HFFc6 (cell line): ENCODE results near the gene MAST4. TPM values are rescaled to one million over a fixed set of nuclear protein-coding genes. Genes with fewer than 3 reads are reported as not detected.

Experiments used
- DNase-seq: peaks from one replicate; pipeline ENCODE4 v3.0.0-alpha.2; 2018
- H3K27ac Mint-ChIP-seq: 2 replicates; pipeline ENCODE4 v1.8.0; 2020; ENCODE audit warnings: mild to moderate bottlenecking, mixed read lengths
- H3K27me3 Mint-ChIP-seq: 2 replicates; pipeline ENCODE4 v1.8.0; 2021; ENCODE audit warnings: mild to moderate bottlenecking, moderate library complexity, mixed read lengths; ENCODE audit not compliant: insufficient read depth
- H3K36me3 Mint-ChIP-seq: 2 replicates; pipeline ENCODE4 v1.8.0; 2021; ENCODE audit warnings: low read depth, mixed read lengths
- H3K4me1 Mint-ChIP-seq: 2 replicates; pipeline ENCODE4 v1.8.0; 2020; ENCODE audit warnings: low read depth, mixed read lengths
- H3K4me3 Mint-ChIP-seq: 2 replicates; pipeline ENCODE4 v1.8.0; 2020; ENCODE audit warnings: mild to moderate bottlenecking, moderate library complexity, mixed read lengths
- H3K9me3 Mint-ChIP-seq: 2 replicates; pipeline ENCODE4 v1.8.0; 2020; ENCODE audit warnings: mild to moderate bottlenecking, mixed read lengths
- total RNA-seq, 6 experiments: library from RNA; stranded (reverse); fragmentation: NEBNext Ultra II Directional; extraction: Animal tissue kit (Norgen Biotek cat#: 25700); gene quantifications; 2 replicates in 1 of 6; 3 replicates in 5 of 6; pipeline ENCODE4 v1.2.3, GENCODE V29; 2021
- TF ChIP-seq, protein P1 (sequence below): fragments of 200-600 bp; sonication (generic); IDR thresholded peaks from 2 replicates; pipeline ENCODE4 v1.5.0; 2021; ENCODE audit warnings: antibody characterized with exemption, mild to moderate bottlenecking

Gene MAST4
- total RNA-seq, 6 experiments from 2014 or later: 3.0 to 5.6 (median 3.9) TPM

DNA sequence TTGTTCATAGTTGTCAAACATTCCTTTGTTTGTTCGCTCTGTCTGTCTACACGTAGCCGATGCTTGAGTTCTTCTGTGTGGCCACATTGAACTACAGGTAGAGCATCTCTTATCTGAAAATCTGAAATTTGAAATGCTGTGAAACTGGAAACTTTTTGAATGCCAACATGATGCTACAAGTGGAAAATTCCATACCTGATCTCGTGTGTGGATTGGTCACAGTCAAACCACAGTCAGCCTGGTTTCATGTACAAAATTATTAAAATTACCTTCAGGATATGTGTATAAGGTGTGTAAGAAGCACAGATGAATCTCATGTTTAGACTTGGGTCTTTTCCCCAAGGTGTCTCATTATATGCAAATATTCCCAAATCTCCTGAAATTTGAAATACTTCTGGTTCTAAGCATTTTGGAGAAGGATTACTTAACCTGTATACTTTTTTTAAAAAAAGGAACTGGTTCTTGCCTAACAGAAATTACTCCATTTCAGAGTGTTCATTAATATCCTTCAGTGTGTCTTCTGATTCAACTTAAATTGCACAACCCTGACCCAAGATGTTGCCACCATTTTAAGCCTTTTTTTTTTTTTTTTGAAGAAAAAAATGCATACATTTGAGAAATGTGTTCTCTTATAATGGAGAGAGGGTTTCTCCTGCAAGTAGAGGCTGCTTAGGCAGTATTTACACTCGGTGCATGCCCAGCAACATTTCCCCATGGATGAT, 254.3 kb downstream of the MAST4 start:
- TF ChIP-seq, protein P1, sequence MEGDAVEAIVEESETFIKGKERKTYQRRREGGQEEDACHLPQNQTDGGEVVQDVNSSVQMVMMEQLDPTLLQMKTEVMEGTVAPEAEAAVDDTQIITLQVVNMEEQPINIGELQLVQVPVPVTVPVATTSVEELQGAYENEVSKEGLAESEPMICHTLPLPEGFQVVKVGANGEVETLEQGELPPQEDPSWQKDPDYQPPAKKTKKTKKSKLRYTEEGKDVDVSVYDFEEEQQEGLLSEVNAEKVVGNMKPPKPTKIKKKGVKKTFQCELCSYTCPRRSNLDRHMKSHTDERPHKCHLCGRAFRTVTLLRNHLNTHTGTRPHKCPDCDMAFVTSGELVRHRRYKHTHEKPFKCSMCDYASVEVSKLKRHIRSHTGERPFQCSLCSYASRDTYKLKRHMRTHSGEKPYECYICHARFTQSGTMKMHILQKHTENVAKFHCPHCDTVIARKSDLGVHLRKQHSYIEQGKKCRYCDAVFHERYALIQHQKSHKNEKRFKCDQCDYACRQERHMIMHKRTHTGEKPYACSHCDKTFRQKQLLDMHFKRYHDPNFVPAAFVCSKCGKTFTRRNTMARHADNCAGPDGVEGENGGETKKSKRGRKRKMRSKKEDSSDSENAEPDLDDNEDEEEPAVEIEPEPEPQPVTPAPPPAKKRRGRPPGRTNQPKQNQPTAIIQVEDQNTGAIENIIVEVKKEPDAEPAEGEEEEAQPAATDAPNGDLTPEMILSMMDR: no peak
- Mint-ChIP-seq H3K36me3 (no peaks in the 10 kb centered on the region), H3K9me3 (no peaks in the 10 kb centered on the region), H3K4me3 (no peak overlapping the region), H3K27me3 (peaks cover 4% of the 10 kb centered on the region; the same call in 1 of the 2 replicates), H3K4me1 (peaks cover 27% of the 10 kb centered on the region), H3K27ac (no peak overlapping the region)
- no peak for DNase-seq

DNA sequence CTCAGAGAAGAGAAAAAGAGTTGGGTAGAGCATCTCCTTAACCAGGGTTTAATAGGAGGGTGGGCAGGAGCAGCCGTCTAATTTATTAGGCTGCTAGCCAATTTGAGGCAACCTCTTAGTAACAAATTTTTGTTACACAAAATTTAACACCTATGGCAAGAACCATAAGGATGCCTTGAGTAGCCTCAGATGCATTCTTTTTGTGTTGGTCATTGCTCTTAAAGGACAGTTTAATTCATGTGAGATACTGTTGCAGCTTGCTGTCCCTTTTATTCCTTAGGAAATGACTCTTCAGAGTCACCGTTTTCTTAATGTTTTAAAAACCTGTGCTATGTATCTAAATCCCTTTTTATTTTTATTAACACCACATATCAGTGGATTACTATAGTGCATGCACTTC, 255.1 kb downstream of the MAST4 start:
- Mint-ChIP-seq H3K27me3 (peaks cover 4% of the 10 kb centered on the region; the same call in 1 of the 2 replicates), H3K27ac (no peak overlapping the region), H3K4me3 (no peak overlapping the region), H3K36me3 (no peaks in the 10 kb centered on the region), H3K4me1 (peaks cover 27% of the 10 kb centered on the region), H3K9me3 (no peaks in the 10 kb centered on the region)
- DNase-seq: no peak
- TF ChIP-seq, protein P1: no peak

DNA sequence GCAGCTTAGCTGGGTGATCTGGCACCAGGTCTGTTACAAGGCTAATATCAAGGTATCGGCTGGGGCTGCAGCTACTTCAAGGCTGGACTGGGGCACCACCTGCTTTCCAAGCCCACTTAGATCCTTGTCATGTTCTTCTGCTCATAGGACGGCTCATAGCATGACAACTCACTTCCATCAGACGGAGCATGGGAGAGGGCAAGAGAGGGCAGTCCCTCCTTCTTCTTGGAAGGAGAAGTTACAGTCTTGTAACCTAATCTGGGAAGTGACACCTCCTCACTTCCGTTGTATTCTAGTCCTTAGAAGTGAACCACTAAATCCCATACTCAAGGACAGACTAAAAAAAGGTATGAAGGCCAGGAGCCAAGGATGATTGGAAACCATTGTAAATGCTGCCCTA, 258.2 kb downstream of the MAST4 start:
- Mint-ChIP-seq H3K4me1 (peaks cover 17% of the 10 kb centered on the region), H3K4me3 (no peak overlapping the region)

DNA sequence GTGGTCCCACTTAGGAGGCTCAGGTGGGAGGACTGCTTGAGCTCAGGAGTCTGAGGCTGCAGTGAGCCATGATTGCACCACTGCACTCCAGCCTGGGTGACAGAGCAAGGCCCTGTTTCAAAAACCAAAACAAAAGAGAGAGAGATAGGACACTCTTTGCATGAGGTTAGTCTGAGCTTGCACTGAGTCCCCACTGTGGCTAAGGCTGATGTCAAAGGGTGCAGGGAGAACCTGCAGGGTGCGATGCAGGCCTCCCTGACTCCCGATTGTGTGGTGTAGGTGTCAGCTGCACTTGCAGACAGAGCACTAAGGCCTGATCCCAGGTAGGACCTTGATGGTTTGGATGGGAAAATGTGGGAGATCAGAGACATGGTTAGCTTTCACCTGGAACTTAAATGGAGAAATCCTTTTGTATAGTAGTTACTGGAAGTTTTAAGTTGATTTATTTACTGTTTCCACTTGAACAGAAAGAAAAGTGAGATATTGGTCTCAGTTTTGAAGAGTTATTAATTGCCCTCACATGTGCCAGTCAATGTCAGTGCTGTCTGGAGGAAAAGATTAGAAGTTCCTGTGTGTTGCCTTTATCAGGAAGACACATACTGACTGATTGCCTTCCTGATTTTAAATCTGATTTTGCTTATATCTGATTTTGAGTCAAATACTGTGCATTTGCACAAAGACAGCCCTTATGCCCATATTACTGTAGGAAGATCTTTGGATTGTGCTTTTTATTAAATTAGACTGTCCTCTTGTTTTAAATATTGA, 260.0 kb downstream of the MAST4 start:
- DNase-seq: no peak
- H3K9me3 Mint-ChIP-seq: no peaks in the 10 kb centered on the region
- TF ChIP-seq, protein P1: no peak
- peaks cover 5% of the 10 kb centered on the region for H3K27me3 Mint-ChIP-seq
- H3K4me3 Mint-ChIP-seq: no peak overlapping the region
- H3K27ac Mint-ChIP-seq: no peak overlapping the region
- no peaks in the 10 kb centered on the region for H3K36me3 Mint-ChIP-seq
- peaks cover 3% of the 10 kb centered on the region; the same call in 1 of the 2 replicates for H3K4me1 Mint-ChIP-seq

More for the DNA sequence above, 258.2 kb downstream of the MAST4 start:
- no peaks in the 10 kb centered on the region for H3K9me3 Mint-ChIP-seq
- no peaks in the 10 kb centered on the region for H3K36me3 Mint-ChIP-seq
- peaks cover 5% of the 10 kb centered on the region; the same call in 1 of the 2 replicates for H3K27me3 Mint-ChIP-seq
- H3K27ac Mint-ChIP-seq: no peak overlapping the region
- no peak for DNase-seq
- TF ChIP-seq, protein P1: no peak

DNA sequence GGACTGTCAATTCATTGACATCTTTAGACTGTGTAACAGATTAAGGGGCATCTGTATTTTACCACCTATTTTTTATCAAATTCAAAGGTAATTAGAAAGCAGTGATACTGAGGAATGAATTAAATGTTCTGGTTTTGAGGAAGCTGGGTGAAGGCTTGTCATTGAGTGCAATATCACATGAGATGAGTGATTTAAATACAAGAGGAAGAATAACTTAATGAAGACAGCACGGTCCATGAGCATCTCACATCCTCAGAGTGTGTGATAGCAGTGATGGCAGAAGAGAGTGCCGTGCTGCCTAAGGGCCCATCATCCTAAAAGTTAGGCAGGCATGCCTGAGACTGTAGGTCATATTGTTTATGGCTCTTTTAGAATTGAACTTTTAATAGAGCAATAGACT, 263.3 kb downstream of the MAST4 start:
- no peak for DNase-seq
- H3K36me3 Mint-ChIP-seq: no peaks in the 10 kb centered on the region
- TF ChIP-seq, protein P1: no peak
- peaks cover 8% of the 10 kb centered on the region for H3K27me3 Mint-ChIP-seq
- H3K27ac Mint-ChIP-seq: no peak overlapping the region
- H3K4me1 Mint-ChIP-seq: no peaks in the 10 kb centered on the region
- no peaks in the 10 kb centered on the region for H3K9me3 Mint-ChIP-seq
- H3K4me3 Mint-ChIP-seq: no peak overlapping the region
